Neural progenitor cell (in vitro differentiated cells): ENCODE results near the gene CMPK1. TPM values are rescaled to one million over a fixed set of nuclear protein-coding genes. Genes with fewer than 3 reads are reported as not detected.

Experiments used
- DNase-seq: peaks from one replicate; pipeline ENCODE4 v3.0.0-alpha.2; 2016; ENCODE audit warnings: low spot score
- H2AFZ ChIP-seq: fragments of 200-600 bp; sonication (generic); replicated peaks from 2 replicates; pipeline ENCODE4 v1.6.1; 2016; ENCODE audit warnings: antibody characterized with exemption
- H3F3A ChIP-seq: fragments of 200-600 bp; sonication (generic); 2 replicates; pipeline ENCODE4 v1.6.1; 2016; ENCODE audit warnings: antibody characterized with exemption, low read depth
- H3K27ac ChIP-seq: fragments of 200-600 bp; sonication (generic); 2 replicates; pipeline ENCODE4 v1.5.1; 2016; ENCODE audit warnings: mild to moderate bottlenecking
- H3K27me3 ChIP-seq: fragments of 200-600 bp; sonication (generic); 2 replicates; pipeline ENCODE4 v1.6.1; 2016; ENCODE audit warnings: mild to moderate bottlenecking, moderate library complexity
- H3K36me3 ChIP-seq: fragments of 200-600 bp; sonication (generic); 2 replicates; pipeline ENCODE4 v1.5.1; 2016
- H3K4me1 ChIP-seq: fragments of 200-600 bp; sonication (generic); 2 replicates; pipeline ENCODE4 v1.6.1; 2016; ENCODE audit warnings: mixed run types
- H3K4me2 ChIP-seq: fragments of 200-600 bp; sonication (generic); 2 replicates; pipeline ENCODE4 v1.6.1; 2016
- H3K4me3 ChIP-seq: fragments of 200-600 bp; sonication (generic); 2 replicates; pipeline ENCODE4 v1.5.1; 2016
- H3K79me2 ChIP-seq: fragments of 200-600 bp; sonication (generic); 2 replicates; pipeline ENCODE4 v1.6.1; 2016; ENCODE audit warnings: low read depth
- H3K9ac ChIP-seq: fragments of 200-600 bp; sonication (generic); 2 replicates; pipeline ENCODE4 v1.6.1; 2016
- H3K9me3 ChIP-seq: fragments of 200-600 bp; sonication (generic); 2 replicates; pipeline ENCODE4 v1.5.1; 2016; ENCODE audit warnings: low read depth
- H4K20me1 ChIP-seq: fragments of 200-600 bp; sonication (generic); 2 replicates; pipeline ENCODE4 v1.6.1; 2016; ENCODE audit warnings: low read depth
- H3K27ac Mint-ChIP-seq: 3 replicates; pipeline ENCODE4 v1.8.0; 2021; ENCODE audit warnings: mixed read lengths
- H3K27me3 Mint-ChIP-seq: 2 replicates; pipeline ENCODE4 v1.8.0; 2022; ENCODE audit warnings: low read depth, mild to moderate bottlenecking, inconsistent platforms, moderate library complexity, mixed read lengths; ENCODE audit not compliant: insufficient read depth
- H3K36me3 Mint-ChIP-seq: 3 replicates; pipeline ENCODE4 v1.8.0; 2021; ENCODE audit warnings: mixed read lengths
- H3K4me1 Mint-ChIP-seq: 3 replicates; pipeline ENCODE4 v1.8.0; 2021; ENCODE audit warnings: mixed read lengths
- H3K4me3 Mint-ChIP-seq: 3 replicates; pipeline ENCODE4 v1.8.0; 2021; ENCODE audit warnings: mild to moderate bottlenecking, moderate library complexity, mixed read lengths
- H3K9me3 Mint-ChIP-seq: 3 replicates; pipeline ENCODE4 v1.8.0; 2020; ENCODE audit warnings: mixed read lengths
- EZH2 ChIP-seq: fragments of 200-600 bp; sonication (generic); IDR thresholded peaks from 2 replicates; pipeline ENCODE4 v1.6.1; 2017; ENCODE audit warnings: antibody characterized with exemption, mild to moderate bottlenecking, moderate library complexity
- EZH2phosphoT487 ChIP-seq: fragments of 200-600 bp; sonication (generic); IDR thresholded peaks from 2 replicates; pipeline ENCODE4 v1.6.1; 2017; ENCODE audit warnings: antibody characterized with exemption
- total RNA-seq: library from RNA; depleted of rRNA; stranded (reverse); fragments of >200 nt; gene quantifications from 2 replicates; pipeline ENCODE4 v1.2.3, GENCODE V29; 2015; ENCODE audit warnings: low replicate concordance
- TF ChIP-seq, protein P1 (sequence below): fragments of 200-600 bp; sonication (generic); IDR thresholded peaks from 2 replicates; pipeline ENCODE4 v1.5.1; 2017; ENCODE audit warnings: antibody characterized with exemption, mild to moderate bottlenecking

CMPK1 gene
- total RNA-seq, 1 donor from 2014 or later, result 68.0 TPM

DNA sequence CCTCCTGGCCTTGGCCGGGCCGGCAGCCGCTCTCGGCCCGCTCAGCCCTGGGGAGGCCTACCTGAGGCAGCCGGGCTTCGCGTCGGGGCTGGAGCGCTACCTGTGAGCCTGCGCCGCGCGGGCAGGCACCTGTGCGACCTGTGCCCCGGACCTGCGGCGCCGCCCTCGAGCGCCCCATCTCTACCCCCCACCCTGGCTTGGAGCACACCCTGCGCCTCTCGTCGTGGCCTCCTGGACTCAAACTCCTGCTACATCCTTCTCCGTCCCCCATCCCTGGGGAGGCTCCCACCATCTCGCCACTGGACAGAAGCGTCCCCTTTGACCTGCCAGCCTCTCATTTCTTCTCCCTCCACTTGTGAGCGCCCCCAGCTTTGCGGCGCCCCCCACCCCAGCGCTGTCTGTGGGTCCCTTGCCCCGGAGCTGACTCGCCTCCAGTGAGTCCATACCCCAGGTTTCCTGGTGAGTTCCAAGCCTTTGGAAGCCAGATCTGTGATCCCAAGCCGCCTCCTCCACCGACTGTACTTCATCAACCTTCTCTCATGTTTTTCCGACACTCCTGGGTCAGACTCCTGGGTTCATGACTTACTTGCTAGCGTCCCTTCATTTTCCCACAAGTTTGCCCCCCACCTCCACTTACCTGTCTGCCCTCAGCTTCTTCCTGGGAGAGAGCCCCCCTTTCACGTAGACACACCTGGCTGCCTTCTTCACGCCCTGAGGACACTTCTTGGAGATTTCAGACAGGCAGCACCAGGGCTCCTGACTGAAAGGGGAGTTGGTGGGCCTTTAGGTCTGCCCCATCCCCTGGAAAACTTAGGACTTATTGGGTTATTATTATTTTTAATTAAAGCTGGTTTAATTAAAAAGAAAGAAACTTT is 83.8 kb downstream of the CMPK1 start:
- H2AFZ ChIP-seq, result peak overlapping the region; percentile 90
- H3K4me3 Mint-ChIP-seq, result peak overlapping the region; percentile 74
- peak overlapping the region; percentile 11 for H3K4me3 ChIP-seq
- H3K27ac Mint-ChIP-seq, result no peak overlapping the region
- H3K4me2 ChIP-seq, result peak overlapping the region; percentile 77
- H3K36me3 ChIP-seq, result no peaks in the 10 kb centered on the region
- H3K36me3 Mint-ChIP-seq, result no peaks in the 10 kb centered on the region
- H3K9me3 ChIP-seq, result no peaks in the 10 kb centered on the region
- H4K20me1 ChIP-seq, result peaks cover 18% of the 10 kb centered on the region
- H3K9ac ChIP-seq, result no peak overlapping the region
- DNase-seq, result no peak
- no peak overlapping the region for H3K27ac ChIP-seq
- peaks cover 7% of the 10 kb centered on the region for H3K4me1 Mint-ChIP-seq
- peaks cover 99% of the 10 kb centered on the region for H3K27me3 ChIP-seq
- H3K27me3 Mint-ChIP-seq, result peaks cover 68% of the 10 kb centered on the region
- peaks cover under 1% of the 10 kb centered on the region for H3K4me1 ChIP-seq
- H3K9me3 Mint-ChIP-seq, result no peaks in the 10 kb centered on the region
- TF ChIP-seq EZH2phosphoT487, result peak; percentile 99
- TF ChIP-seq, protein P1, sequence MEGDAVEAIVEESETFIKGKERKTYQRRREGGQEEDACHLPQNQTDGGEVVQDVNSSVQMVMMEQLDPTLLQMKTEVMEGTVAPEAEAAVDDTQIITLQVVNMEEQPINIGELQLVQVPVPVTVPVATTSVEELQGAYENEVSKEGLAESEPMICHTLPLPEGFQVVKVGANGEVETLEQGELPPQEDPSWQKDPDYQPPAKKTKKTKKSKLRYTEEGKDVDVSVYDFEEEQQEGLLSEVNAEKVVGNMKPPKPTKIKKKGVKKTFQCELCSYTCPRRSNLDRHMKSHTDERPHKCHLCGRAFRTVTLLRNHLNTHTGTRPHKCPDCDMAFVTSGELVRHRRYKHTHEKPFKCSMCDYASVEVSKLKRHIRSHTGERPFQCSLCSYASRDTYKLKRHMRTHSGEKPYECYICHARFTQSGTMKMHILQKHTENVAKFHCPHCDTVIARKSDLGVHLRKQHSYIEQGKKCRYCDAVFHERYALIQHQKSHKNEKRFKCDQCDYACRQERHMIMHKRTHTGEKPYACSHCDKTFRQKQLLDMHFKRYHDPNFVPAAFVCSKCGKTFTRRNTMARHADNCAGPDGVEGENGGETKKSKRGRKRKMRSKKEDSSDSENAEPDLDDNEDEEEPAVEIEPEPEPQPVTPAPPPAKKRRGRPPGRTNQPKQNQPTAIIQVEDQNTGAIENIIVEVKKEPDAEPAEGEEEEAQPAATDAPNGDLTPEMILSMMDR, result no peak
- peak; percentile 98 for TF ChIP-seq EZH2
- peaks cover 2% of the 10 kb centered on the region for H3F3A ChIP-seq
- H3K79me2 ChIP-seq, result no peaks in the 10 kb centered on the region

DNA sequence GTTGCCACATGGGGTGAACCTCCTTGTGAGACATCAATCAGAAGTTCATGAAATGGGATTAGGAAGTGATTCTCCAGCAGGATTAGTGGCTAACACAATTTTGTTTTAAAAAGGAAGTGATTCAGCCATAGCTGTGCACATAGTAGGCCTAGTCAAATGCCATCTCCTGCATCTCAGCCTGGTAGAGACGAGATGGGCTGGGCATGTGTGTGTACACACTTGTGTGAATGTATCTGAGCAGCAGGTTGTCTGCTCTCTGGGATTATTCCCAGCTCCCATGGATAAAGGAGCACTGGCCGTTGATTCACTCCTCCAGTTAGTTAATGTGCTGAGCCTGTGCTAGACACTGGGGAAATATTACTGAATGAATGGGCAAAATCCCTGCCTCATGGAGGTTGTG is 84.5 kb downstream of the CMPK1 start:
- Mint-ChIP-seq H3K27me3 (peaks cover 68% of the 10 kb centered on the region), H3K27ac (no peak overlapping the region), H3K4me1 (peaks cover 7% of the 10 kb centered on the region), H3K9me3 (no peaks in the 10 kb centered on the region), H3K4me3 (peak overlapping the region; percentile 55), H3K36me3 (no peaks in the 10 kb centered on the region)
- no peaks in the 10 kb centered on the region for H3K9me3 ChIP-seq
- no peaks in the 10 kb centered on the region for H3K79me2 ChIP-seq
- no peaks in the 10 kb centered on the region for H3K4me1 ChIP-seq
- no peak overlapping the region for H2AFZ ChIP-seq
- no peaks in the 10 kb centered on the region for H3F3A ChIP-seq
- no peak for DNase-seq
- H3K4me2 ChIP-seq, result no peak overlapping the region
- TF ChIP-seq EZH2 (no peak), EZH2phosphoT487 (no peak)
- TF ChIP-seq, protein P1, result no peak
- peaks cover 100% of the 10 kb centered on the region for H3K27me3 ChIP-seq
- H4K20me1 ChIP-seq, result peaks cover 18% of the 10 kb centered on the region
- H3K9ac ChIP-seq, result no peak overlapping the region
- no peaks in the 10 kb centered on the region for H3K36me3 ChIP-seq
- H3K4me3 ChIP-seq, result no peak overlapping the region
- no peak overlapping the region for H3K27ac ChIP-seq

DNA sequence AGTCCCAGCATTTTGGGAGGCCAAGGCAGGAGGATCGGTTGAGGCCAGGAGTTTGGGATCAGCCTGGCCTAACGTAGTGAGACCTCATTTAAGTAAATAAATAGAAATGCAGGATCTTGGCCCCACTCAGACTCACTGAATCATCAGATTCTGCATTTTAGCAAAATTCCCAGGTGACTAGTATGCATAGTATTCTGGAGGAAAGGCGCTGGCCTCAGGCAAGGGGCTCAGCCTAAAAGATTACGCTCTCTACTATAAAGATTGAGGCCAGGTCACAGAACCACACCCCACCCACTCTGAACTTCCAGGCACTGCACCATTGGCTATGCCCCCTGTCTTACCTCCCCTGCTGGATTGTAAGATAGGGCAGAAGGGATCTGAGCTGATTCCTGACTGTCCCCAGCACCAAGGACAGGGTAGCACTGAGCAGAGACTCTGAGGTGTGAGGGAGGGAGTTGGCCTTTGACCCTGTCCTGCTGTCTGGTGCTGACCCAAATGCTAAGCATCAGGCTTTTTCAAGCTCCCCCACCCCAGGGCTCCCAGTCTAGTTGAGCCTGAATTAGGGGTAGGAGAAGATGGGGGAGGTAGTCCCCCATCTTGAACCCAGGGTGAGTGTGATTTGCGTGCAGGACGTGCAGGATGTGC is 85.2 kb downstream of the CMPK1 start:
- Histone ChIP-seq H3K36me3 (no peaks in the 10 kb centered on the region), H3K9ac (no peak overlapping the region), H3K27me3 (peaks cover 100% of the 10 kb centered on the region), H3K9me3 (no peaks in the 10 kb centered on the region), H4K20me1 (peaks cover 18% of the 10 kb centered on the region), H3K27ac (no peak overlapping the region), H3K4me1 (no peaks in the 10 kb centered on the region), H3K4me3 (no peak overlapping the region), H3K4me2 (no peak overlapping the region), H3F3A (no peaks in the 10 kb centered on the region), H3K79me2 (no peaks in the 10 kb centered on the region), H2AFZ (no peak overlapping the region)
- DNase-seq, result no peak
- peaks cover 7% of the 10 kb centered on the region for H3K4me1 Mint-ChIP-seq
- H3K27ac Mint-ChIP-seq, result no peak overlapping the region
- TF ChIP-seq EZH2phosphoT487, result no peak
- no peak for TF ChIP-seq EZH2
- TF ChIP-seq, protein P1, result no peak
- no peaks in the 10 kb centered on the region for H3K36me3 Mint-ChIP-seq
- H3K4me3 Mint-ChIP-seq, result peak overlapping the region; percentile 21
- no peaks in the 10 kb centered on the region for H3K9me3 Mint-ChIP-seq
- peaks cover 63% of the 10 kb centered on the region for H3K27me3 Mint-ChIP-seq
